HCT116 (cell line): ENCODE results near the gene RIN3. TPM values are rescaled to one million over a fixed set of nuclear protein-coding genes. Genes with fewer than 3 reads are reported as not detected.

Experiments used
- ATAC-seq: fragments of 200-7000 bp; cut with Tn5 transposase; 2 replicates; pipeline ENCODE4 v1.9.1; 2020; ENCODE audit warnings: mild to moderate bottlenecking, moderate library complexity
- BruUV-seq: library from RNA; stranded (reverse); fragments of 400-500 nt; replicated peaks from 2 replicates; lab custom pipeline; 2021; lab: Mats Ljungman, UMichigan
- CTCF ChIA-PET: fragments of 300-600 bp; sonication (Branson Sonifier 250); formaldehyde crosslinking; loops from one replicate; lab custom pipeline; 2021; ENCODE audit warnings: antibody characterized with exemption; lab: Charles Lee
- POLR2A ChIA-PET: fragments of 300-600, 350-600 bp; sonication (Branson Sonifier 250); formaldehyde crosslinking; loops from one replicate; lab custom pipeline; 2021; ENCODE audit warnings: antibody characterized with exemption; lab: Charles Lee
- RAD21 ChIA-PET, 2 experiments: fragments of 300-600 bp; sonication (Branson Sonifier 250); formaldehyde crosslinking; loops; one replicate each; lab custom pipeline; 2023; ENCODE audit warnings: low total read pairs in 2 of 2; ENCODE audit not compliant: uncharacterized antibody in 2 of 2, unreplicated experiment in 2 of 2, low non-redundant PET in 1 of 2; lab: Charles Lee
- DNase-seq: peaks from one replicate; pipeline ENCODE4 v3.0.0-alpha.2; 2010; ENCODE audit warnings: low read depth, low spot score
- H2AFZ ChIP-seq: fragments of 200-600 bp; shearing (Covaris generic), sonication (generic); 2 replicates; pipeline ENCODE4 v1.6.1; 2017; ENCODE audit warnings: low read depth, mixed run types, mixed read lengths, antibody characterized with exemption, low read length; ENCODE audit not compliant: poor library complexity, severe bottlenecking
- H3K27ac ChIP-seq: 2 replicates; pipeline ENCODE4 v1.5.1; 2012; ENCODE audit warnings: low read depth, low read length
- H3K27me3 ChIP-seq: fragments of 200-600 bp; sonication (generic); 2 replicates; pipeline ENCODE4 v1.6.1; 2016; ENCODE audit warnings: mixed run types, low read length, mixed read lengths; ENCODE audit not compliant: insufficient read depth
- H3K36me3 ChIP-seq, 2 experiments: fragments of 200-500 bp in 1 of 2; fragments of 200-600 bp in 1 of 2; sonication (Bioruptor generic) in 1 of 2; sonication (generic) in 1 of 2; 2 replicates each; pipeline versions ENCODE4 v1.5.1 to v1.6.1; 2014 to 2016; ENCODE audit warnings: low read length in 2 of 2, inconsistent platforms in 1 of 2, mixed read lengths in 1 of 2, mixed run types in 1 of 2; ENCODE audit not compliant: insufficient read depth in 2 of 2, control insufficient read depth in 1 of 2
- H3K4me1 ChIP-seq, 2 experiments: fragments of 200-600 bp in 1 of 2; sonication (generic) in 1 of 2; 2 replicates each; pipeline versions ENCODE4 v1.5.1 to v1.6.1; 2012 to 2017; ENCODE audit warnings: low read length in 2 of 2, inconsistent platforms in 1 of 2, mild to moderate bottlenecking in 1 of 2, mixed read lengths in 1 of 2, mixed run types in 1 of 2, moderate library complexity in 1 of 2; ENCODE audit not compliant: insufficient read depth in 2 of 2, control insufficient read depth in 1 of 2
- H3K4me2 ChIP-seq: fragments of 200-600 bp; sonication (generic); 2 replicates; pipeline ENCODE4 v1.6.1; 2017; ENCODE audit warnings: mixed run types, low read length, mixed read lengths
- H3K4me3 ChIP-seq, 2 experiments: fragments of 200-600 bp in 1 of 2; sonication (generic) in 1 of 2; replicated peaks in 1 of 2; 2 replicates each; pipeline ENCODE4 v1.5.1; 2011 to 2016; ENCODE audit warnings: low read length in 2 of 2, control low read depth in 1 of 2, low read depth in 1 of 2, mild to moderate bottlenecking in 1 of 2, mixed read lengths in 1 of 2, mixed run types in 1 of 2
- H3K79me2 ChIP-seq: fragments of 200-600 bp; sonication (generic); 2 replicates; pipeline ENCODE4 v1.6.1; 2017; ENCODE audit warnings: mild to moderate bottlenecking, mixed run types, low read length, moderate library complexity, mixed read lengths; ENCODE audit not compliant: insufficient read depth
- H3K9ac ChIP-seq: fragments of 200-600 bp; sonication (generic); 2 replicates; pipeline ENCODE4 v1.6.1; 2016; ENCODE audit warnings: low read length, mixed read lengths
- H3K9me2 ChIP-seq: fragments of 200-600 bp; sonication (generic), shearing (Covaris generic); 2 replicates; pipeline ENCODE4 v1.6.1; 2017; ENCODE audit warnings: mixed run types, mild to moderate bottlenecking, moderate library complexity; ENCODE audit not compliant: insufficient read depth
- H3K9me3 ChIP-seq, 2 experiments: fragments of 200-500 bp in 1 of 2; fragments of 200-600 bp in 1 of 2; sonication (Bioruptor generic) in 1 of 2; sonication (generic) in 1 of 2; 2 replicates each; pipeline ENCODE4 v1.6.1; 2014 to 2017; ENCODE audit warnings: low read length in 2 of 2, mixed read lengths in 2 of 2, inconsistent platforms in 1 of 2, low read depth in 1 of 2, mild to moderate bottlenecking in 1 of 2, mixed run types in 1 of 2, moderate library complexity in 1 of 2; ENCODE audit not compliant: control insufficient read depth in 1 of 2, insufficient read depth in 1 of 2
- H4K20me1 ChIP-seq: fragments of 200-600 bp; sonication (generic), shearing (Covaris generic); 2 replicates; pipeline ENCODE4 v1.6.1; 2017; ENCODE audit warnings: mixed run types, mild to moderate bottlenecking, moderate library complexity; ENCODE audit not compliant: insufficient read depth
- CEBPB ChIP-seq: IDR thresholded peaks from 2 replicates; pipeline ENCODE4 v1.6.1; 2012; ENCODE audit warnings: low read depth
- ELF1 ChIP-seq: IDR thresholded peaks from 2 replicates; pipeline ENCODE4 v1.6.1; 2012; ENCODE audit warnings: low read depth, borderline replicate concordance
- EZH2 ChIP-seq: fragments of 200-600 bp; sonication (generic); IDR thresholded peaks from 2 replicates; pipeline ENCODE4 v1.6.1; 2017; ENCODE audit warnings: antibody characterized with exemption, mixed run types
- FOSL1 ChIP-seq: IDR thresholded peaks from 2 replicates; pipeline ENCODE4 v1.6.1; 2012; ENCODE audit warnings: low read depth
- POLR2A ChIP-seq: IDR thresholded peaks from 2 replicates; pipeline ENCODE4 v1.7.0; 2011; ENCODE audit warnings: borderline replicate concordance; ENCODE audit not compliant: insufficient read depth, insufficient read length; ENCODE audit errors: extremely low read depth
- SIN3A ChIP-seq: IDR thresholded peaks from 2 replicates; pipeline ENCODE4 v1.6.1; 2012; ENCODE audit warnings: low read depth
- SP1 ChIP-seq: IDR thresholded peaks from 2 replicates; pipeline ENCODE4 v1.6.1; 2012; ENCODE audit warnings: low read depth
- SRF ChIP-seq: IDR thresholded peaks from 2 replicates; pipeline ENCODE4 v1.6.1; 2012; ENCODE audit warnings: low read depth
- TCF7L2 ChIP-seq: IDR thresholded peaks from 2 replicates; pipeline ENCODE4 v1.7.0; 2011; ENCODE audit warnings: borderline replicate concordance, inconsistent platforms; ENCODE audit not compliant: insufficient read depth, insufficient read length; ENCODE audit errors: extremely low read depth
- YY1 ChIP-seq: IDR thresholded peaks from 2 replicates; pipeline ENCODE4 v1.6.1; 2011; ENCODE audit warnings: low read length, low read depth, moderate library complexity, mild to moderate bottlenecking; ENCODE audit not compliant: insufficient replicate concordance; ENCODE audit errors: extremely low read depth
- ZFX ChIP-seq: fragments of 450-650 bp; IDR thresholded peaks from 2 replicates; pipeline ENCODE4 v1.6.1; 2017
- ZNF274 ChIP-seq: fragments of 200-500 bp; sonication (Bioruptor generic); IDR thresholded peaks from 2 replicates; pipeline ENCODE4 v1.6.1; 2014; ENCODE audit warnings: mild to moderate bottlenecking, low read depth, low read length, inconsistent platforms
- intact Hi-C: fragments of 100-400 bp; cut with micrococcal nuclease; formaldehyde crosslinking; loops from 2 replicates; pipeline ENCODE4 v1.10.0; 2022
- total RNA-seq: library from RNA; stranded (reverse); gene quantifications from one replicate; pipeline ENCODE4 v1.2.1, GENCODE V29; 2021; ENCODE audit not compliant: unreplicated experiment
- TF ChIP-seq, protein P1 (sequence below): IDR thresholded peaks from 2 replicates; pipeline ENCODE4 v1.6.1; 2012
- TF ChIP-seq, protein P2 (sequence below), 3 experiments: fragments of 200-600 bp in 1 of 3; sonication (generic) in 1 of 3; IDR thresholded peaks in 2 of 3; conservative IDR thresholded peaks in 1 of 3; 2 replicates each; pipeline ENCODE4 v1.5.1; 2012 to 2017; ENCODE audit warnings: low read depth in 2 of 3, low read length in 2 of 3, antibody characterized with exemption in 1 of 3, borderline replicate concordance in 1 of 3, control low read depth in 1 of 3, mild to moderate bottlenecking in 1 of 3, mixed read lengths in 1 of 3, mixed run types in 1 of 3, moderate library complexity in 1 of 3; ENCODE audit not compliant: insufficient read depth in 1 of 3
- TF ChIP-seq, protein P3 (sequence below): IDR thresholded peaks from 2 replicates; pipeline ENCODE4 v1.6.1; 2012
- TF ChIP-seq, protein P4 (sequence below): IDR thresholded peaks from 2 replicates; pipeline ENCODE4 v1.6.1; 2011; ENCODE audit warnings: mild to moderate bottlenecking, low read length, moderate library complexity; ENCODE audit not compliant: insufficient replicate concordance; ENCODE audit errors: extremely low read depth

Gene RIN3
- total RNA-seq, 1 experiment from 2014 or later, result 22.2 TPM

DNA sequence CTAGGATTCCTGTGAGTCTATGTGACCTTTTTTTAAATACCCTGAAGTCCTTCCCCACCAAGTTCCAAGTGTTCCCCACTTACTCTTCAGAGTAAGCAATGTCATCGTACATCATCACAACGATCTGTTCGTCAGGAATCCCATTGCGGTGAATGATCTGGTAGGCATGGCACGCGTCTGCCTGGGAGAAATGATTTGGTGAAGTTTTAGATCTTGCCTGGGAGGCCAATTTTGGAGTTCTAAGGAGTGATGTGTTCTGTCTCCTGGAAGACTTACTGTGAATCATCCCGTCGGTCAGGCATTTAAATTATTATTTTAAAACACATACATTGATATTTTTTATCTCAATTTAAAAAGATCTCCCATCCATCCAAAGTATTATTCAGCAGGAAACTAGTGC is 205.1 kb downstream of the RIN3 start:
- H3K27me3 ChIP-seq, result no peaks in the 10 kb centered on the region
- no peak overlapping the region for H3K4me3 ChIP-seq
- no peak overlapping the region for H3K4me2 ChIP-seq
- ATAC-seq (no peak), DNase-seq (no peak)
- no peak overlapping the region for H2AFZ ChIP-seq
- no peaks in the 10 kb centered on the region for H3K9me2 ChIP-seq
- no peaks in the 10 kb centered on the region for H4K20me1 ChIP-seq
- H3K4me1 ChIP-seq, result peaks cover 0 to 7% of the 10 kb centered on the region in 2 experiments; a peak in 2 of 4 replicates
- TF ChIP-seq SIN3A (no peak), FOSL1 (no peak), ELF1 (no peak), SP1 (no peak), YY1 (no peak), POLR2A (no peak)
- TF ChIP-seq, protein P1, sequence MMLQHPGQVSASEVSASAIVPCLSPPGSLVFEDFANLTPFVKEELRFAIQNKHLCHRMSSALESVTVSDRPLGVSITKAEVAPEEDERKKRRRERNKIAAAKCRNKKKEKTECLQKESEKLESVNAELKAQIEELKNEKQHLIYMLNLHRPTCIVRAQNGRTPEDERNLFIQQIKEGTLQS, result no peak
- no peaks in the 10 kb centered on the region for H3K9me3 ChIP-seq
- no peak overlapping the region for H3K9ac ChIP-seq
- ChIA-PET RAD21 (no interaction called here), CTCF (interaction anchor here (1.7 kb wide), 1 partner anchor 66 kb away, joined by 9 read pairs; no protein-coding TSS in a partner anchor), POLR2A (no interaction called here)
- H3K36me3 ChIP-seq, result 0 out of 4 replicates have a peak, but pooled peaks cover 0 to 3% of the 10 kb centered on the region in 2 experiments
- H3K27ac ChIP-seq, result no peak overlapping the region
- H3K79me2 ChIP-seq, result no peaks in the 10 kb centered on the region
- intact Hi-C loops, result no loop called here
- no TSS peak for BruUV-seq

DNA sequence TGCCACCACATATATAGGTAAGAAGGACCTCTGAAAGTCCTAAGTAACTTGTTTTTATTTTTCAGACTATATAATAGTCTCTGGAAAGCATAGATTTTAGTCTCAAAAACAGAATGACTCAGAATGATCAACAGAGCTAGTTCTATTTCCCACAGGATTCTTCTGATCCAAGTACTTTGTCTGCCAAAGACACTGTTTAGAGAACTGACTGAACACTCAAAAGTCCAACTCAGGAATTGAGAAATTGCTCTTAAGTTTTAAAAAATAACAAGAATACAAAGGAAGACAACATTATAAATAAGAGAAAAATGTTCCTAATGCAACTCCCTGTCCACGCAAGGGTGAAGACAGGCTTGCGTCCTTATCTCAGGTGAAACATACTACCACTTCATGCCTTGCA is 205.8 kb downstream of the RIN3 start:
- Histone ChIP-seq H3K4me2 (no peak overlapping the region), H3K9me2 (no peaks in the 10 kb centered on the region), H2AFZ (no peak overlapping the region), H3K36me3 (0 out of 4 replicates have a peak, but pooled peaks cover 0 to 3% of the 10 kb centered on the region in 2 experiments), H3K9me3 (no peaks in the 10 kb centered on the region), H3K79me2 (no peaks in the 10 kb centered on the region), H3K4me1 (peaks cover 0 to 7% of the 10 kb centered on the region in 2 experiments; a peak in 2 of 4 replicates), H3K9ac (no peak overlapping the region), H4K20me1 (no peaks in the 10 kb centered on the region), H3K27ac (no peak overlapping the region), H3K27me3 (no peaks in the 10 kb centered on the region), H3K4me3 (no peak overlapping the region)
- POLR2A ChIA-PET, result no interaction called here
- DNase-seq (no peak), ATAC-seq (no peak)
- RAD21 ChIA-PET, result no interaction called here
- BruUV-seq, result no TSS peak
- intact Hi-C loops, result no loop called here
- CTCF ChIA-PET, result no interaction called here
- TF ChIP-seq YY1 (no peak), SRF (no peak), EZH2 (no peak), ZNF274 (no peak), SP1 (no peak), CEBPB (no peak), ZFX (no peak), TCF7L2 (no peak), FOSL1 (no peak)
- TF ChIP-seq, protein P2, sequence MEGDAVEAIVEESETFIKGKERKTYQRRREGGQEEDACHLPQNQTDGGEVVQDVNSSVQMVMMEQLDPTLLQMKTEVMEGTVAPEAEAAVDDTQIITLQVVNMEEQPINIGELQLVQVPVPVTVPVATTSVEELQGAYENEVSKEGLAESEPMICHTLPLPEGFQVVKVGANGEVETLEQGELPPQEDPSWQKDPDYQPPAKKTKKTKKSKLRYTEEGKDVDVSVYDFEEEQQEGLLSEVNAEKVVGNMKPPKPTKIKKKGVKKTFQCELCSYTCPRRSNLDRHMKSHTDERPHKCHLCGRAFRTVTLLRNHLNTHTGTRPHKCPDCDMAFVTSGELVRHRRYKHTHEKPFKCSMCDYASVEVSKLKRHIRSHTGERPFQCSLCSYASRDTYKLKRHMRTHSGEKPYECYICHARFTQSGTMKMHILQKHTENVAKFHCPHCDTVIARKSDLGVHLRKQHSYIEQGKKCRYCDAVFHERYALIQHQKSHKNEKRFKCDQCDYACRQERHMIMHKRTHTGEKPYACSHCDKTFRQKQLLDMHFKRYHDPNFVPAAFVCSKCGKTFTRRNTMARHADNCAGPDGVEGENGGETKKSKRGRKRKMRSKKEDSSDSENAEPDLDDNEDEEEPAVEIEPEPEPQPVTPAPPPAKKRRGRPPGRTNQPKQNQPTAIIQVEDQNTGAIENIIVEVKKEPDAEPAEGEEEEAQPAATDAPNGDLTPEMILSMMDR (IDR thresholded peaks at IDR 0.05 in 2 of 3, conservative IDR thresholded peaks at IDR 0.05 in 1 of 3; ENCODE audit: borderline replicate concordance in 1 of 3, insufficient read depth in 1 of 3, low read depth in 2 of 3, low read length in 2 of 3), result no peak
- TF ChIP-seq, protein P1, result no peak
- TF ChIP-seq, protein P3, sequence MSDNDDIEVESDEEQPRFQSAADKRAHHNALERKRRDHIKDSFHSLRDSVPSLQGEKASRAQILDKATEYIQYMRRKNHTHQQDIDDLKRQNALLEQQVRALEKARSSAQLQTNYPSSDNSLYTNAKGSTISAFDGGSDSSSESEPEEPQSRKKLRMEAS, result no peak
- TF ChIP-seq, protein P4, sequence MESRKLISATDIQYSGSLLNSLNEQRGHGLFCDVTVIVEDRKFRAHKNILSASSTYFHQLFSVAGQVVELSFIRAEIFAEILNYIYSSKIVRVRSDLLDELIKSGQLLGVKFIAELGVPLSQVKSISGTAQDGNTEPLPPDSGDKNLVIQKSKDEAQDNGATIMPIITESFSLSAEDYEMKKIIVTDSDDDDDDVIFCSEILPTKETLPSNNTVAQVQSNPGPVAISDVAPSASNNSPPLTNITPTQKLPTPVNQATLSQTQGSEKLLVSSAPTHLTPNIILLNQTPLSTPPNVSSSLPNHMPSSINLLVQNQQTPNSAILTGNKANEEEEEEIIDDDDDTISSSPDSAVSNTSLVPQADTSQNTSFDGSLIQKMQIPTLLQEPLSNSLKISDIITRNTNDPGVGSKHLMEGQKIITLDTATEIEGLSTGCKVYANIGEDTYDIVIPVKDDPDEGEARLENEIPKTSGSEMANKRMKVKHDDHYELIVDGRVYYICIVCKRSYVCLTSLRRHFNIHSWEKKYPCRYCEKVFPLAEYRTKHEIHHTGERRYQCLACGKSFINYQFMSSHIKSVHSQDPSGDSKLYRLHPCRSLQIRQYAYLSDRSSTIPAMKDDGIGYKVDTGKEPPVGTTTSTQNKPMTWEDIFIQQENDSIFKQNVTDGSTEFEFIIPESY, result no peak
